Nucleus accumbens (tissue), 56 donors: ENCODE data around the gene PKD1L1.

ENCODE experiments used
- DNase-seq, 56 donors: peaks; one replicate each; lab custom pipeline; 2025; lab: John Stamatoyannopoulos, UW

The PKD1L1 gene

DNA sequence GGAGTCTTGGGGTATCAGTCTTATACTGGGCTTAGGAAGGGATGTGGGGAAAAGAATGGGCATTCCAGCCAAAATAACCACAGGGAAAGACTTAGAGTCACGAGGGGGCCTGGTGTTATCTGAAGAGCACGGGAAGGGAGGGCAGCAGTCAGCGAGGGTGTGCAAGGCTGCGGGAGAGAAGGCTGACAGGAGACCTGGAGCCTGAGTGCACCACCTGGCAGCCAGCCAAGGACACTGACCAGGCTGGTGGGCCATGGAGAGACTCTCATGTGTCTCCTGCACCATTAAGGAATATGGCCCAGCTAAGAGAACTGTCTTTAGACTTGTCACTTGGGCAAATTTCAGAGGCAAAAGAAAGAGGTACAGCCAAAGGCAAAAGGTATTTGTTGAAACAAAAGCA, 69.6 kb downstream of the PKD1L1 start:
- DNase-seq, result no peak

DNA sequence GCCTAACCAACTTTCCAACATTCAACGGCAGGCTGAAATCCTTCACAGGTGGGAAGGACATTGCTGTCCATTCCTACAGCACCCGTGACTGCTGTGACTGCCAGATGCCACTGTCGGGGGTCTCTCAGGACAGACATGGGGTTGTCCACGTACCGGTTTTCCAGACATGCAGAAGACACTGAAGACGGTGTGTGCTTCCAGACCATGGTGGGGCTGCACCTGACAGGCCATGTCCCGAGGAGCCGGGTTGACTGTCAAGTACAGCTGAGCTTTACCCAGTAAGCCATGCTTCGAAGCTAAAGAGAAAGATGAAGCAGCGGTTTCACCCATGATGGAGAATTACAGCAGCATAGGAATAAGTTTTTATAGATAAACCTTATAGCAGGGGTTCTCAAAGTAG, 70.9 kb downstream of the PKD1L1 start:
- no peak for DNase-seq

DNA sequence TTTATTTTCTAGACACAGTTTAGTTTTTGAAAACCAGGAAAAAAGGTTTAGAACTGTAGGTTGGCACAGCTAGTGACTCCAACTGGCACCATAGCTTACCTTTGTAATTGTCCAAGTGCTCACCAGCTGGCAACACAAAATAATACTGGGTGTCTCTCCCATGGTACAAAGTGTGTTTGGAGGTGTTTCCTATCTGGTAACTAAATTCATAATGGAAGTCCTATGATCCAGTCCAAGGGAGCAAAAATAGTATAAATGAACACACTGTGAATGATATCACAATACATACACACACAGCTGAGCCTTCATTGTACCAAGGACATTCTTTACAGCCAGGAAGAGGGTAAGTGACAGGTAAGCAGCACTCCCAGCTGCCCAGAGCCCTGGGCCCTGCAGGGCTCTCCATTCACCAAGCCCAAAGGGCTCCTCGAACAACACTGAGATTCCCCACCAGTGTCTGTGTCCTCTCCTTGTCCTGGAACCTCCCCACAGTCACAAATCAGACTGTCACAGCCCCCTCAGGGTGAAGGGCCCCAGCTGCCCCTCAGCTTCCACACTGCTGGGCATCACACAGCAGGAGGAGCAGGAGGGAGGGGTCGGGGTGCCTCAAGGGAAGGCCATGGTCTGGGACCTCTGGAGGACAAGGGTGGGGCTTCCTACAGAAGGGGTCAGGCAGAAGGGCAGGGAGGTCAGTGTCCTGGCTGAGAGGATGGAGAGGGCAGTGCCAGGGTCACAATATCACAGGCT, 72.1 kb downstream of the PKD1L1 start:
- DNase-seq, result no peak

DNA sequence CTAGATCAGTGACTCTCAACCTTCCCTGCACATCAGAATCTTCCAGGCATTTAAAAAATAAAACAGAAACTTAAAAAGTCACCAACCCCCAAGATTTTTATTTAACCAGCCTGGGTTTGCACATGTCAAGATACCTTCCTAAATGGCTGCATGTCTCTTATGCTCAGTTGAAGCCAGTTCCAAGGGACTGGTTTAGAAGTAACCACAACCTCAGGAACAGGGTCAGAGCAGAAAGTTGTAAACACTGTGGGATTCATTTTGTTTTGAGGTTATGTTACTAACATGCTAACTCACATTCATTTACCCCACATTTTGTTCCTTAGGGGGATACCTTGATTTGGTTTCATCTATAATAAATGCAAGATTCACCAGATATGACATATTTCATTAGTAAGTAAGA, 72.9 kb downstream of the PKD1L1 start:
- DNase-seq, result no peak

DNA sequence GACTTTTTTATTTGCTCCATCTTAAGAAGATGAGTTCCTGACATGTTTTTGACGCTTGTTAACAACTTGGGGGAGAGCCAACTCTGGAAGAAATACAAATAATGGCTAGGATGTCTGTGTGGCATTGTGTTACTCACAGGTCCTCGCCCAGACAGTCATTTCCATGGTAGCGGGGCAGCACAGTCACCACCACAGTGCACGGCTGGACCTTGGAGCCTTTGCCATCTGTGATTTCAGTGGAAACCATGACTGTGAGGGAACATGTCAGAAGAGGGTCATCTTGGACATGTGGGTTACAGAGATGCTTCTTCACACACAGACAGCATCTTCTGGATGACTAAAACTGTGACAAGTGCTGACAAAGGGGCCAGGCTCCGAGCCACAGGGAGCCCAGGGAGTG, 74.5 kb downstream of the PKD1L1 start:
- no peak for DNase-seq

DNA sequence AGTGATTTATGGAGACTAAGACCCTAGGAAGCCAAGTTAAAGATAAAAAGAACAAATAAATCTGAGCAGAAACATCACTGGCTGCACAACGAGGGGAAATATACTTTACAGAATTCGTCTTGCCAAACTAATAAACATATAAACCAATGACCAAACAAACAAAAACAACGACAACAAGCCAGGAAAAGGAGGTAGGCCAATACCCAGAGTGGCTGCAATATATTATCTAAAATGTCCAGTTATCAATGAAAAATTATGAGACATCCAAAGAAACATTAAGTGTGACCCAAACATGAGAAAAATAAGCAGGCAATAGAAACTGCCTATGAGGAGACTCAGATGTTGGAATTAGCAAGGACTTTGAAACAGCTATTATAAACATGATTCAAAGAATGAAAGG, 81.0 kb downstream of the PKD1L1 start:
- no peak for DNase-seq

DNA sequence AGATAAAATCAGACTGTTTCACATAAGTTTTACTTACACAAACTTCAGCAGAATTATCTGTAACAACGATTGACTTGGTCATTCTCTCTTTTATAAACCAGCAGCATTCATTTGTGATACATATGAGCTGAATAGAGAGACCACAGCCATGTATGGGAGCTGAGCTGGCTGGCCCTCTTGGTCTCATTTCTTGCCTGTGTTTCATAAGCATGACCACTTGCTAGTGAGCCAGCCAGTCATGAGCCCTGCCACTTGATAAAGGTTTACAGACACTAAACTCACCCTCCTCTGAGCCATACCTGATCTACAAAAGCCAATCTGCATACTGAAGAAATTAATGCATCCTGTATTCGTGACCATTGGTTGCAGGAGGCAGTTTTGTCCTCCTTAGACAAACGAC, 82.1 kb downstream of the PKD1L1 start:
- no peak for DNase-seq

DNA sequence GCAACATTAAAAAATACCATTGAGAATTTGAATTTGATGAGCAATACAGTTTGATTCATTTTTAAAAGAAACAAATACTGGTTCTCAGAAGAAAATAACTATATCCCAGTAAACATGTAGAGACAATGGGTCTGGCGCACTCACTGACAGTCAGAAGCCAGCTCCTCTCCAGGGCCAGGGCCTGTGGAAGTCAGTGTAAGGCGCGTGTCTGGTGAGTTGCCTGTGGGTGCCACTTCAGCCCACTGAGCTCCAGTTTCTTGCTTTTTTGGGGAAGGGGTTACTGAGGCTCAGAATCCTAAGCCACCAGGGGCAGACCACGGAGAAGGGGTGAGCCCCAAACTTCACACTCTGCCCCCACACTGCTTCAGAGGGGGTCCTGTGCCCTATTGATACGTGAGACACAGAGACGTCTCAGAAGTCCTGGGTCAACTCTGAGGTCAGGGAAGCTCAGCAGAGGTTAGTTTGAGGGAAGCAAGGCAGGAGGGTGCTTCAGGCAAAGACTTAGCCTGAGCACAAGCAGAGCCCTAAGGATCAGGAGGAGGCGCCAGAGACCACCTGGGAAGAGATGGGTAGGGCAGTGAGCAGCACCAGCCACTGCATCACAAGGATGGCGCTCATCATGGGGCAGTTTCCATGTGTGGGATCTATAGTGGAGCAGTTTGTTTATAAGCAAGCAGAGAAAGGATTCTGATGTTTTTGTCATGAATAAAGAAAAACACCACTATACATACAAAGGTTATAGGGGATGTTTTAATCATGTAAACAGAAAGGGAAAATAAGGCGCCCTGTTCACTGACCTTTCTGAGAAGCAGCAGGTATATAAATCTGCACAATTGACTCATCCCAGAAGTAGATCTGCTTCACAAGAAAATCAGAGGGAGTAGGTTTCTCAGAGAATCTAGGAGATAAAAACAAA, 95.7 kb downstream of the PKD1L1 start:
- no peak for DNase-seq

DNA sequence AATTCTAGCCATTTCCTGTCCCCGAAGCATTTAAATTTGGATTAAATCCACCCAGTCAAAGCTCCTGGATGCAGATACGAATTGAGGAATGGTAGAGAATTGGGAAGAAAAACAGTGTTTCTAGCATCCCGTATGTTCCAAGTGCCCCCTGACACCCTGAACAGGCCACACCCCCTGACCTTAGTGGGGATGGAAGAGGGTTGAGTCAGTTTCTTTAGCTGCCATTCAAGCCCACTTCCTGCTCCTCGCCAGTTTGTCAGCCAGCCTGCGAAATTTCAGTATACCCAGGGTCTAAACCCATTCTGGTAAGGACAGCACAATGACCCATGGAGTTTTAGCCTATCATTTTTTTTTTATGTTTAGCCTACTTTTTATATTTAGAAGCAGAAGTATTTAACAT, 101.1 kb downstream of the PKD1L1 start:
- DNase-seq, result no peak

DNA sequence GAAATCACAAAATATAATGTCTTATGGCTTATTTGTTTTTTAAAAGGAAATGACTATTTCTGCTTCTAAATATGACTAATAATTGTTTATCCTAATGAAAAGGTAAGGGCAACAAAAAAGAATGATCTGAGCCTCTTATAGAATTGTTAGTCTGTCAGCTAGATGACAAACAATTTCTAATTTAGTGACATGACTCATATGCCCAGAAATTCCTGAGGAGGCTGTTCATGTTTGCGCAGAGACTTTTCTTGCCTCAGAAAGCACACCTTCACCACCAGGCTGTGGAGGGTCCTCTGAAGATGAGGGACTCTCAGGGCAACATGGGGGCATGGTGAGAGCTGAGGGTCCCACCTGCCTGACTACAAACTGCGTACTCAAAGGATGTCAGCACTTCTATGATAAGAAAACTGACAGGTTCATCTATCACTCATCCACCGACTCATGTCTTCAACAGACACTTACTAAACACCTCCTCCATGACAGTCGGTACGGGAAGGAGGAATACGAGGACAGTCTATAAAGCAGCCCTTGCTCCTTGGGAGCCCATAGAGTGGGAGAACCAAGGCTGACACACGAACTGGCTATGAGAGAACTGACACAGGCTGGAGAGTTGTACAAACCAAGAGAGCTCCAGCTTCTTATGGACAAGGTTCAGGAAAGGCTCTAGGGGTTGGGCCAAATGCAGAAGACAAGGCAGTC, 102.0 kb downstream of the PKD1L1 start:
- DNase-seq, result peak in 1 of 56 donors; percentile 6

DNA sequence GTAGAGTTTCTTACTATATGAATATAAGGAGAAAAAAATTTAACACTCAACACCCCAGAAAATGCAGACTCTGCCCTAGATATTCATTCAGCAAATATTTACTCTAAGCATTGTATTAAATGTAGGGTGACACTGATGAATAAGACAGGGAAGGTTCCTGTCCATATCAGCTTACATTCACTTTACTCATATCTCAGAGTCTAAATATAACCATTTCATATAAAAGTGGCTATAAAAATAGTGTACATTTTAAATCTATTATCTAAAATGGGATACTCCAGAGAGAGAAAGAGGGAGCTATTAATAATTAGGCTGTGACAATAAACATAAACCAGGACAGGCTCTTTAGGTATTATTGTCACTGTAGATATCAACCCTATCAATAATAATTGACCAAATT, 104.0 kb downstream of the PKD1L1 start:
- DNase-seq, result no peak

DNA sequence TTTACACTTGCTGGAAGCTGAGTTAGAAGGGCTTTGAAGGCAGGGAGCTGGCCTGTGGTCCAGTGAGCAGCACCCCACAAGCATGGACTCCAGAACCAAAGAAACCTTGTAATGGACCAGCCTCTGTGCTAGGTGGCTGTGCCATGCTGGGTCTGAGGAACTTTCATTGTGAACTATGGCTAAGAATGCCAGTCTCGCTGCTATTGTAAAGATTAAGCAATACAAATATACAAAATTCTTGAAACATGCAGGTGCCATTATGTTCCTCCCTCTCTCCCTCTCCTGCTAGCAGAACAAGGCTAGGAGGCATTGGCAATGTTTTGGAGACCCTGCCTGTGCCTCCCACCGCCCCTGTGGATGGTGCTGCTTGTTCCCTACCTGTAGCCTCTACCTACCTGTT, 105.0 kb downstream of the PKD1L1 start:
- no peak for DNase-seq

DNA sequence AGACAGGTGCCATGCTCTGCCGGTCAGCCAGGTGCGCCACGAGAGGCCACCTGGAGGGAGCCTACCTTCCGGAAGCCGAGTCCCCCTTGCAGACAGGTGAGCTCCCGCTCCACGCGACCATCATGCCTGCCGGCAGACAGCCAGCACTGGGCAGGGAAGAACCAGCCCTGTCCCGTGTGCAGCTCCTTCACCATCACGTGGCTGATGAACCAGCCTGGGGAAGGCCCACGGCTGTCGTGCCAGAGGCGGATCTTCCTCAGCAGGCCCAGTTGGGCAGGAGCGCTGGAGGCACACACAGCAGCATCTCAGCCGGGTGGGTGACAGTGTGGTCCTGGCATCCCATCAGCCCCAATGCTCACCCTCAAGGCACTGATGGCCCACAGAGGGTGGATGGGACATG, 108.9 kb downstream of the PKD1L1 start:
- DNase-seq, result no peak

DNA sequence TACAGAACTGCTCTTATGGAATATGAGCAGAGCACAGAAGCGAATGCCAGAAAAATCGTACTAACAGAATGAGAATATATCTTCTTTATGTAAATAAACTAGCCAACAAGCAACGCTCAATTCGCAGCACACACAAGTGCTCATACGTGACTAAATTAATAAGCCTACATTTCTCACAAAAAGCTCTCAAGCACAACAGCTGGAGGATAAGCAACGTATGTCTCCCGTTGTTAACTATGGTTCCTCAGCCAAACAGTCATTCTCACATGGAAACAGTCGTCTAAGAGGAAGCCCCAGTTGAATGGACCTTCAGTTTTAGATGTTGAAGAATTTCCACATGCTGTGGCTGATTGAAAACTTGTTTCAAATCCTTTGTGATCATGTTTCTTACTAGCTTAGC, 110.4 kb downstream of the PKD1L1 start:
- DNase-seq, result no peak

DNA sequence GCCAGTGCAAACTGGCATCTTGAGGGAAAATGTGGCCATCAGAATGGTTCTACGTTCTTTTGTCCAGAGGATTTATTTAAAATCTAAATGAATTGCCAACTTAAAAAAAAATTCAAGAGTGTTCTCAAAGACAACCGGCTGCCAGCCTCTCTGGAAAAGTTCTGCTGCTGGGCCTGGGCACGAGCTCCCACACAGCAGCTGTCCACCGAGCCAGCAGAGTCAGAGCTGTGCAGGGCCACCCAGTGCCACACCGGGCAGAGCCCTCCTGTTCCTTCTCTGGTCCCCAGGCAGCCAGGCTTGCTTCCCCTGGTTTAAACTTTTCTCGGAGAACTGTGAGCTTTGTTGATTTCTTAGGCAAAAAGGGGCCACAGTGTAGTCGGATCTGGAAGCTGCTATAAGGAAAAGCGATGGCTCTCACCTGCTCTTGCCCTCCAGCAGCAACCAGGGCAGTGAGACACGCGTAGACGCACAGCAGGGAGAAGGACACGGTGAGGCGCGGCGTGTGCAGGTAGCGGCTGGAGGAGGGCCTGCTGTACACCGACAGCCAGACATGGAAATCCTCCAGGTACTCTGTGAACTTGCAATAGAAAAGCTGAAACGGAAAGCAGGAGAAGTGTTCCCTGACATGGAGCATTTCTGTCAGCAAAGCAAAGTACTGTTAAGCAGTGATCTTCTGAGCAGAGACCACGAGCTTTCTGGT, 111.6 kb downstream of the PKD1L1 start:
- no peak for DNase-seq

DNA sequence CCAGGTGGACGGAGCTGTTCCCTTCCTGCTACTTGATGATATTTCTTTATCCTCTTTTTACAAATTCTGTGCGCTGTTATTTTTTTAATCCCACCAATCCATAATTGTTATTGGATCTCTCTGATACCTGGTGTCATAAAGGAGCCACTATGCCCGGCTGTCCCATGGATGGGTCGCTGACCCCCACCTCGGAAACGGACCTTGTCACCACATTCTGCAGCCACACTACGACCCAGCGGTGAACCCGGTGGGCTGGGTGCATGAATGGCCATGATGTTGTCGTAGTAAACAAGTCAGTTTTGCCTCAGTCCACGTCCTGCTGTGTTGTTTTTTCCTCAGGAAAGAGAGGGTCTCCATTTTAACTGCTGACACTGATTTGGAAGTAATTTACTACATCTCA, 112.2 kb downstream of the PKD1L1 start:
- no peak for DNase-seq

DNA sequence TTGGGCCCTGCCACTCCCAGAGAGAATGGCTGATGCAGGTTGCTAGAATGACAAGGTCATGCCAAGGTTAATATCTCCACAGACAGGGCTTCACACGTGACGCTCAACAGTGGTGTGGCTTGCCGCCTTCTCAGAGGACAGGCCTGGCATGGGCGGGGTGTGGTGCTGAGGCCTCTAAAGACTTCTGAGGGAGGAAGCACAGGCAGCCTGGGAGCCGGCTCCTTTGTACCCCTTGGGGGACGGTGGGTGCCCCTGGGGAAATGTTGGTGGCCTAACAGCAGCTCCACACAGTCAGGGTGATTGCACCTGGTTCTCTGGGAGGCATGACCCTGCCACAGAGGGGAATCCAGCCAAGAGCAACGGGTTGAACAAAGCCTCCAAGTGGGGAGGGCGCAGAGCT, 115.1 kb downstream of the PKD1L1 start:
- DNase-seq, result no peak

DNA sequence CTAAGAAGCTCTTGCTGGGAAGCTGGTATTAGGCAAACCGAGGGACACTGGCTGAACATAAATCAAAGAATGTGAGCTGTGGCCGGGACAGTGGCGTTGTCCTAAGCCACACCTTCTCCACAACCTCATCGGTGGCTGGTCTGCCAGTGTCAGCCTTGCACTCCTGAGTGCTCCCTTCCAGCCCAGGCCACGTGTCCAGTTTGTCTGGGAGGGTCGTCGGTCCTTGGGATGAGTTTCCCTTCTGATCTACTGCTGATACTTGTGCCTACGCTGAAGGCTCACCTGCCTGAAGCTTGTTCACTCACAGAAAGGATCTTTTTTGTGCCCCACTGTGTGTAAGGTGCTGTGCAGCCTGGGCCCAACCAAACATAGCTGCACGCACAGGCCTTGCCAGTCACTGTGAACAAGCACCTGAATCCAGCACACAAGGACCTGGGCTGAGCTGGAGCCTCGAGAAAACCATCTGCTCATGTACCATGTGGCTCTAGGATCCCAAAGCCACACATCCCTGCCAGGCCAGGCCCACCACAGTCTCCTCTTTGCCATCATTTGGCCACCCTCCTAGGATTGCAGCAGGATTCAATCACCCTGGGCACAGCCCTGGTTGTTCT, 116.1 kb downstream of the PKD1L1 start:
- DNase-seq, result no peak

DNA sequence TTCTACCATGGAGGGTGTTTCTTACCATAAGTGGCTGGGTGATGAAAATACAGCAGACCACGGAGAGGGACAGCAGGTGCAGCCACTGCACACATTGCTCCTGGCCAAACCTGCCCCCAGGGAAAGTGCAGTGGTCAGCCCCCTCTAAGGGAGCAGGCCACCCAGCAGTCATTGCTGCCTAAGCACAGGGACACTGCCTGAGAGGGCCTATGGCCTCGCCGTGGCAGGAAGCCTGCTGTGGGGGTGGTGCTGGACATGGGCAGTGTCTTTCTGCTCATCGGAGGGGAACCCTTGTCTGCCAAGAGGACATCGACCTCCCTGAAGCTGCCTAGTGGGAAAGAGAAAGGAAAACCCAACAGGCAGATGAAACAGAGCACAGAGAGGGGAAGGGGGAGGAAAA, 118.3 kb downstream of the PKD1L1 start:
- DNase-seq, result no peak

DNA sequence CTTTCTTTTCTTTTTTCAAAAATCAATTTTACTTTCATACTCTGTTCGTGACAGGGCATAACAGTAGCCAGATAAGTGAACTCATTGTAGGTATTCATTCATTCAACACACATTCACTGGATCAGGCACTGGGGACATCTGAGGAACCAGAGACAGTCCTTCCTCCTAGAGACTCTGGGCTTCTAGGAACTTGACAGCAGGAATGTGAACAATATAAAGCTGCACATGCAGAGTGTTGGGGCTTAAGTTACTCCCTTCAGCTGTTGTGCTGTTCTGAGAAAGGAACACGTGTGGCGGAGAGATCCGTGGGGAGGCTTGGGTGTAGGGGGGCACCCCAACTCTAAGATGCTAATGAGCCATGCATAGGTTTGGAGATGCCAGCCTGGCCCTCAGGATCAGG, 120.4 kb downstream of the PKD1L1 start:
- no peak for DNase-seq
